GM18870 (cell line): Measurements from ENCODE around the gene SEL1L.
"Not testable (repeated sequence)": the region's sequence is repeated elsewhere in the genome, so short reads cannot be mapped to it uniquely, and the experiment has no call there.

Experiments used
- ATAC-seq: cut with Tn5 transposase; IDR thresholded peaks from one replicate; pipeline ENCODE4 v1.9.1; 2021; ENCODE audit warnings: moderate library complexity; ENCODE audit not compliant: unreplicated experiment

The SEL1L gene

DNA sequence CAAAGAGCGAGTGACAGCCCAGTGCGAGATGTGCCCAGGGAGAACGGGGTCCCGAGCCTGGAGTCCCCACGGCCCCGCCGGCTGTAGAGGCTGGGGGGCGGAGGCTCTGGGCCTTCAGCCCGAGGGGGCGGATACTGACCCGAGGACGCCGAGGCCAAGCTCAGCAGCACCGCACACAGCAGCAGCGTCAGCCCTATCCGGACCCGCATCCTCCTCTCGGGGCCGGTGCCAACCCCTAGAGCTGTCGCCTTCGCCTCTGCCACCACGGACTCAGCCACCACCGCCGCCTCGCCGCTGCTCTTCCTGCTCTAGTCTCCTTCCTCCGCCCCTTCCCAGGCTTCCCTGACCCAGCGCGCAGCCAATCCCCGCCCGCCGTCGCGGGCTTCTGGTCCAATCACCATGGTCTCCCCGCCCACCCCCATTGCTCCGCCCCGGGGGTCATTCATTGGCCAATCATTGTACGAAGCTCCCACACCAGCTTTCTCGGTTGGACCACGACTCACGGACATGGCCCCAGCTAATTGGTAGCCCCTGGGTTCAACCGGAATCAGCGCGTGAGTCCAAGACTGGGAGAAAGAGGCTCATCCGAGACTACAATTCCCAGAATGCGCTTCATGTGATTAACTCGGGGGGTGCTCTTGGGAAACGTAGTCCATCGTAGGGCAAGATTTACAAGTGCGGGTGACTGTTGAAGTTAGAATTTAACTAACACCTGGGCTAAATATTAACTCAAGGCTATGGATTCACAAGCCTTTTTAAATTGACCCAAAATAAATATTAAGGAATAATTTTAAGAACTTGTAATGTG lies at the start of gene SEL1L:
Gene SEL1L, minus strand, starts transcription at position 318 of the 808 bp plus-strand sequence. Its CDS starts 109 bp downstream, at position 209.
- ATAC-seq, result peak; percentile 94

DNA sequence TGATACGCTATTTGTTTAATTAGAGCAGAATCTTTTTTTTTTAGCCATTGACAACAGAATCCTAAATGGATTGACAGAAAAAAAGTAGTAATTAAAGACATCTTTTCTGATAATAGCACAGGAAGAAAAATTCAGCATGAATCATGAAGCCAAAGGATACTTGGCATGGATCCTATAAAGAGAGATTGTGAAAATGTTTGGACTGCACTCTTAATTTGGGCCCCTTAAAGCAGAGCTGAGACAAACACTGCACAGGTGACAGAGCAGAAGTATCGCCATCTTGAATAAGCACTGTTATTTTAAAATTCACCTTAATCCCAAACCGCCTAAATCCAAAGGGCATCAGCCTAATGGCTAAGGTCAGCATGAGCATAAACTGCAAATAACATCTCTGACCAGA lies 48.8 kb upstream of the SEL1L start:
- ATAC-seq, result no peak

DNA sequence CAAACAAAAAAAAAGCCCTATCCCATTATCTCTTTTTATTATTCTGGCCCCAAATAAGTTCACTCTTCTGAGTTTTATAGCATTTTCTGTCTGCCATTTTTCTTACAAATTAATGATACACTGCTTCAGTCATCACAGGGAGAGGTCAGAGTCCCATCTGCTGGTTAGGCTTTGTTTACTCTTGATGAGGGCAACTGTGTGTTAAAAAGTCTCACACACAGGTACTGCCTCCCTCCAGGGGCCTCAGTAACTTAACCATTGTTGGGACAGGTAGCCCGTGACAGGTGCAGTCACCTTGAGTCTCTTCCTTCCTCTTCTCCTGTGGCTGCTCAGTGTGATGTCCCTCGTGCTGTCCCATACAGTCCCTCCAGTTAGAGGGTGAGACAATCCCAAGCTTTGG lies 45.5 kb upstream of the SEL1L start:
- no peak for ATAC-seq

DNA sequence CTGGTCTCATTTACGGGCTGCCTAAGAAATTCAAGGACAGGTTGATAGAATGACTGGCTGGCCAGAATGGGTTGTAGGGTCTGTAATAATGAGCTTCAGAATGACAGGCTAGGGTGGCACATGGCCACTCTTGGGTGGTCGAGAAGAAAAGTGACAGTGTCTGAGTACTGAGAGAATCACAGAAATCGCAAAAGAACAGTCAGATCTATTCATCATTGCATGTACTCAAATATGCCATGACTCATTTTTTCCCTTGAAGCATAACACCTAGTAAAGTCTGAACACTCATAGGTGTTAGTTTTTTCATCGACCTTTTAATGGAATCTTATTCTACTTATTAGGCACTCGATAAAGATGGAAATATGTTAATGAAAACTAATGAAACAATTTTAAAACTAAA lies 37.8 kb upstream of the SEL1L start:
- ATAC-seq, result no peak

DNA sequence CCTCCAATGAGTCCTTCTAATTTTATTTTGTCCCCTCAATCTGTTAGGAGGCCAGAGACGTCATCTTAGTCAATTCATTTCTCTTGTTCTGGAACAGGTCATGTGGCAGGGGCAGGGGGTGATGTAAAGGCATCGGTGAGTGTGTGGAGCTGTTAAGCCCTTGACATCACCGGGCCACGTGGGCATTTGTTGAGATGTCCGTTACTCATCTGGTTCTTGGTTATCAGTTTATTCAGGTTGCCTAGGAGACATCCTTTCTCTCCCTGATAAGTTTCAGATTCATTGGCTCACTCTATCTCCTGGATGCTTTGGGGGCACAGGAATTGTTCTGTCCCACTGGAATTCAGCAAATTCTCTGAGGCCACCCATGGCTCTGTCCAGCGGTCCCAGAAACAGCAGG lies 33.6 kb upstream of the SEL1L start:
- ATAC-seq, result no peak

DNA sequence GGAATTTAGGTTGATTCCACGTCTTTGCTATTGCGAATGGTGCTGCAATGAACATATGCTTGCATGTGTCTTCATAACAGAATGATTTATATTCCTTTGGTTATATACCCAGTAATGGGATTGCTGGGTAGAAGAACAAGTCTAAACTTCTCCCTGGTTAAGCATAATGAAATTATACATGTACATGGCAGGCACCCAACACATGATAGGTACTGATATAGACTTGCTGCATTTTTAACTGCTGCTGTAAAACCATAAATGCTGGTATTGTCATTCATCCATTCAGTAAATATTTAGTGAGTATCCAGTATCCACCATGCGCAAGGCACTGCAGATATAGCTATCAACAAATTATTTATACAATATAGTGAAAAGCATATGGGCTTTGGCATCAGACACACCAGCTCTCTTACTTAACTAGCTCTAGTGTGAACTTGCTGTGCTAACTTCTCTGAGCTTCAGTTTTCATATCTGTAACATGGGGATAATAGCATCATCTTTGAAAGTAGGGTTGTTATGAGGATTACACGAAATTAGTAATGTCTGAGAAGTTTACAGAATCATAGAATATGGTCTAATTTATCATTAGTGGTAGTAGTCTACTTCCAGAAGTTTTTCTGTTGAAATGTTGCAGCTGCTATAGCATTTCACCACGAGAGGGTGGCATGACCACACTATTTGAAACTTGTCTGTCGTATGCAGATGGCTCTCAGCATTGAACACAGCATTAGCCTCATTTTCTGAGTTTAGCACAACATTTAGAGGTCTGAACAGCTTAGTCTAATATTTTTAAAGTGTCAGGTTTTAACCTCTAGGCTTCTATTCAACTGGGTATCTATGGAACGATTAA lies 32.0 kb upstream of the SEL1L start:
- no peak for ATAC-seq

DNA sequence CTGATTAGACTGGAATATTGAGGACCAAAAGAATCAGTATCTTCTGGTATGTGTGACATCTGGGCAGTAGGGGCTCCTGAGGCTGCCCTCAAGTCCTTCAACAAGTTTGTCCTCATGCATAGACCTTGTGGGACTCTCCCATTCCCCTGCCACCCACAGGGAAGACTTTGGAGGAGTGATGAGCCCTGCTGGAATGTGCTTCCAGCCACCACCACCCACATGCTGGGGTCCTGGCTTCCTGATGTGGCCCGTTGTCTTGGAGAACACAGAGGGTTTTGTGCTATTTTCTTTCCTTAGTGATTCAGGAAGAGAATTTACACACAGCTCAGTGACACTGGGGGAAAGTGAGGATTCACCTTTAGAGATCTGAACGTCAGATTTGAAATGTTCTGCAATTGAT lies 29.2 kb upstream of the SEL1L start:
- no peak for ATAC-seq

DNA sequence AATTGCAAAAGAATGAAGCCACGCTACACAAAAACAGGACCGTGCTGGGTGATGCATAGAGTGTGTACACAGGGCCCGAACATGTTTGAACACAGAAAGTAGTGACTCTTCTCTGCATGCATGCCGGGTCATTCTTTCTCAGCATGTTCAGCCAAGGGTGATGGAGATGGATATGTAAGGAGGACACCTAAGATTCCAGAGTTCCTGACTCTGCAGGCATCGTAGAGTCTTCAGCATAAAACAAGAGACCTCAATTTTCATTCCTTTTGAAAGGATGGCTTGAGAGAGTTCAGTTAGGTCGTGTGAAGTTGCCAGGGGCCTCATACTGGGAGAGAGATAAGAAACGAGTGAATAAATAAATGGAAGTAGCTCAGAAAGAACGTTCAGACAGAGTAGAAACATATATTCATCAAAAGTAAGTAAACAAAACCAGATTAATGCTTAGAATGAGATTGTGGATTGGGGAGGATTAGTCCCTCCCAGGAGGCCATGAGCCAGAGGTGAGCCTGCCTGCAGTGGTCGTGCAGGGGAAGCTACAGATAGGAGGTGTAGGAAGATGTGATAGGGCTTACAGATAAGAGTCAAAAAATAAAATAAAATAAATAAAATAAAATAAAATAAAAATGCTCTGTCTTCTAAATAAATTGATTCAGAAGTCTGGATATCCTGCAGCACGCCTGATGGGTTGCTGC lies 27.6 kb upstream of the SEL1L start:
- ATAC-seq, result no peak

DNA sequence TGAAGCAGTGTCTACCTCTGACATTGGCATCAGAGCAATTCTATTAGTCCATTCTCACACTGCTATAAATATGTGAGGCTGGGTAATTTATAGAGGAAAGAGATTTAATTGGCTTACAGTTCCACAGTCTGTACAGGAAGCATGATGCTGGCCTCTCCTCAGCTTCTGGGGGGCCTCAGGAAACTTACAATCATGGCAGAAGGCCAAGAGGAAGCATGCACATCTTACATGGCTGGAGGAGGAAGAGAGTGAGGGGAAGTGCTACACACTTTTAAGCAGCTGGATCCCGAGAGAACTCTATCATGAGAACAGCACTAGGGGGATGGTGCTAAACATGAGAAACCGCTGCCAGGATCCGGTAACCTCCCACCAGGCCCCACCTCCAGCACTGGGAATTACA lies 25.7 kb upstream of the SEL1L start:
- ATAC-seq, result no peak

DNA sequence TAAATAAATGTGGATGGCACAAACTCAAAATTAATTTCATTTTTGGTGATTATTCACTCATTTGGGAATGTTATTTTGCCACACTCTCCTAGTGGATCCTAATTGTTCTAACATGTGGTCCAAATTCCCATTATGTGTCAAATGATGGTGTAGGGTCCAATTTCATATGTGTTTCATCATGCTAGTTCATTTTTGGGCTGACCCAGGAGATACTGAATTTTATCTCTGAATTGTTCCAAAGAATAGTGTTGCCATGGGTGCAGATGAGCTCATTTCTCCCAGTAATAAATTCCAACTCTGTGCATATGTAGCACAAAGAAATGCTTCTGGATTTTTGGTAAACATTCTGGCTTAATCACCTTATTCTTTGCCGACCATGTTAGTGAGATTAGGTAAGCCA lies 23.5 kb upstream of the SEL1L start:
- ATAC-seq, result no peak

DNA sequence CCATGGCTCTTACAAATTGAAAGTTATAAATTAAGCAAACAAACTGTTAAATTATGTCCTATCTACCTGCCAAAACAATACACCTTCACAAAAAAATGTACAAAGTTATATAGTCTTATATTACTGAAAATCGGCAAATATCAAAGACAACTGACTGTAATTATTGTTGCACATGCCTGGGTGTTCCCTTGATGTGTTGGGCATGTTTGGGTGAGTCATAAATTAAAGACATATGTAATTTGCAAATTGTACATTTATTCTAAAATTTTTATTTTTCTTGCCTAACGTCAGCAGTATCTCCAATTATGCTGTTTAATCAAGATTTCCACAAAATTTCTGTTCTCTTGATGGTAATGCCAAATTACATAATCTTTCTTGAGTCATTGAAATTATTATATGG lies 22.0 kb upstream of the SEL1L start:
- no peak for ATAC-seq

DNA sequence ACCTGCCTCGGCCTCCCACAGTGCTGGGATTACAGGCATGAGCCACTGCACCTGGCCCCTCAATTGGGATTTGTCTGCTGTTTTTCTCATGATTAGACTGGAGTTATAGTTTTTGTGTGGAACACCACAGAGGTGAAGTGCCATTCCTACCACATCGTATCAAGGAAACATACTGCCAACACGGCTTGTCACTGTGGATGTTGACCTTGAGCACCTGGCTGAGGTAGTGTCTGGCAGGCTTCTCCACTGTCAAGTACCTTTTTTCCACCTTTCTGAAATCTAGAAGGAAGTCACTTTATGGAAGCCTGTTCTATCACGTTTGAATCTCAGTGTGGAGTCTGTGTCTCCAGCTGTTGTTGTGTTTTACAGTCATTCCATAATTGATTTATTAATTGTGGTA lies 21.4 kb upstream of the SEL1L start:
- no peak for ATAC-seq

DNA sequence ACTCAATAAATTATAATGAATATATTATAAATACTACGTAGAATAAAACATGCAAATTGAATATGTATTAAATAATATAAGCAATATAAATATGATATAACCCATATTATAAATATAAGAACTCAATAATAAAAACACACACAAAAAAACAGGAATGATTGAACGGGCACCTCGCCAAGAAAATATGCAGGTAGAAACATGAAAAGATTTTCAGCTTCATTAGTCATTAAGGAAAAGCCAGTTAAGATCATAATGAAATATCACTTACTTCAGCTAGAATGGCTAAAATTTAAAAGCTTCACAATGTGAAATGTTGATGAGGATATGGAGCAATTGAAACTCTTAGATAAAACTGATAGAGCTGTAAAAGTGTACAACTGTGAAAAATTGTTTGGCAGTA lies 17.8 kb upstream of the SEL1L start:
- no peak for ATAC-seq

DNA sequence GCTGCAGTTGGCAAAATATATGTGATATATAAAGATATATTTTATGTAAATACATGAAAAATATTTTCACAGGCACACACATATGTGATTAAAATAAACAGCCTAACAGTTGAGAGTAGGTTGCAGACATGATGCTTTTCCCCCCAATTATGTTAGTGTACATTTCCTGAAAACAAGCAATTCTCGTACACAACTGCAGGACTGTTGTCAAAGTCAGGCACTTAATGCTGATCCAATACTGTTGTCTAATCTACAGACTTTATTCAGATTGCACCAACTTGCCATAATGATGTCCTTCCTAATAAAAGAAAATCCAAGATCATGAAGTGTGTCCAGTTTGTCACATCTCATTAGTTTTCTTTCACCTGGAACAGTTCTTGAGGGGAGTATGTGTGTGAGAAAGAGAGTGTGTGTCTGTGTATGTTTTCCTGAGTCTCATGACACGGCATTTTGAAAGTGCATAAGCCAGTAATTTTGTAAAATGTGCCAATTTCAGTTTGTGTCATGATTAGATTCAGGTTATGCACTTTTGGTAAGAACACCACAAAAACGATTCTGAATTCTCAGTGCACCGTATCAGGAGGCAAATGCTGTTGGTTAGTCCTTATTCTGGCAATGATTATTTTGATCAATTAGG lies 16.5 kb upstream of the SEL1L start:
- ATAC-seq, result peak; percentile 99

DNA sequence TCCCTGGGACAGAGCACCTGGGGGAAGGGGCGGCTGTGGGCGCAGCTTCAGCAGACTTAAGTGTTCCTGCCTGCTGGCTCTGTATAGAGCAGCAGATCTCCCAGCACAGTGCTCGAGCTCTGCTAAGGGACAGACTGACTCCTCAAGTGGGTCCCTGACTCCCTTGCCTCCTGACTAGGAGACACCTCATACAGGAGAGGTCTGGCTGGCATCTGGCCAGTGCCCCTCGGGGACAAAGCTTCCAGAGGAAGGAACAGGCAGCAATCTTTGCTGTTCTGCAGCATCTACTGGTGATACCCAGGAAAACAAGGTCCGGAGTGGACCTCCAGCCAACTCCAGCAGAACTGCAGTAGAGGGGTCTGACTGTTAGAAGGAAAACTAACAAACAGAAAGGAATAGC lies 7.6 kb upstream of the SEL1L start:
- ATAC-seq, result not testable (repeated sequence)

DNA sequence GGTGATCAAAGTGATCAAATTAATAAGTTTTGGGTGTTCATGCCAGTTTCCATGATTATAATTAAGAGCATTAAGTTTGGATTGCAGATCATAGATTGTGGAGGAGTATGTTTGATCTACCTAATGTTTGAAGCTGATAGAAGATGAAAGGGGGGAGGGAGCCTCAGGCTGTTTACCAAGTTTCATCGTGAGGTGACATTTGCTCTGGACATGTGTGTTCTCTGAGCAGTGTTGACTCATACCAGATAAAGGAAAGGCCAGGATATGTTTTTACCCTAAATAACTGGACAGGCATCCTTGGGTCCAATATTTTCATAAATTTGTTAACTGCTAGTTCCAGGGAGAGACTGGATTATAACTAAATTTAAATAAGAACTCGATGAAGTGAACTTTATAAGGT lies 3.5 kb upstream of the SEL1L start:
- ATAC-seq, result no peak

DNA sequence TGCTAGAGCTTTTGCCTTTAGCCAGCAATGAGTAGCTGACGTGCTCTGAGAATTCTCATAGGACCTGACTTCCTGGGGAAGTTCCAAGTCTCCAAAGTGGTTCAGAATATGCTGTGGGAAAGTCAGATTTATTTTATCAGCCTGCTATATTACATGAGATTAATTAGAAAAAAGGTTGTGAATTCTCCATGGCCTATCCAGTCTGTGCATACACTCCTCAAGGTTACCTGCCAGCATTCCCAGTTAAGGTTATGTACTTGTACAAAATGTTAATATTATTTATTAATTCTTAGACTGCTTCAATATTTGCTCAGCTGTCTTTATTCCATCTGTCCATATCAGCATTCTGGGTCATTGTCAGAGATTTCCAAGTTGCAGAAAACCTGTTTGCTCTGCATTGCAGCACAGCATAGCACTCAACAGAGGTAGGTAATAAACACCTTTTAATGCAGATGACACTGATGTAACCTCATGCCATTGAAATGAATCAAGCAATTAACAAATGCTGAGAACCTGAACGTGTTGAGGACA lies 2.7 kb upstream of the SEL1L start:
- no peak for ATAC-seq

DNA sequence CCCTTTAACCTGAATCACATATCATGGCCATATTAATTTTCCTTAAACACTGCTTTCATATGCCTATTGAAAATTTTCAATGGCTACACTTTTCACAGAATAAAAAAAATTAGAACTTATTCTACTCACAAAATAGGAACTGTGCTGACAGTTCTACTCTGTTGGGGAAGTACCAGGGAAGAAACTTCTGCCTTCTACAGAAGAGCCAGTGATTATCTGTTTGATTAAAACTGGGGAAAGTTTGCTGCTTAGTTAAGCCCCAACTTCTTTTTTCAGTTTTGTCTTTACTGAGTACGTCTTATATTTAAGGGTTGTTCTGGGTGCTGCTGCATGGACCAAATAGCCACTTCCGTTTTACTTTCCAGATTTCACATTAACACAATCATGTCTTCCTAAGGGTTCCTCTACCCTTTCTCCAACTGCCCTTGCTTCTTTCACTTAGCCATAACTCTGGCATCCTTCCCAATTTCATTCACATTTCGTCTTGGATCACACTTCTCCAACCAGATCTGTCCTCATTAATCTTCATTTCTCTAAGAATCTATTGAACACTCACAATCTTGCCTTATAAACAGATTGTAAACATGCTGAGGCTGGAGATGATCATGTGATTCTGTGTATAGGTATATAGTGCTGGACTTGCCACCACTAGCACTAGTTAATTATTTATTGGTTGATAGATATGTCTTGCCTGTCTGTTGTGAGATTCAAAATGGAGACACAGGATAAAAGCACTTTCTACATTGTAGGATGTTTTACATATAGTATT lies 1.9 kb upstream of the SEL1L start:
- ATAC-seq, result peak; percentile 26

DNA sequence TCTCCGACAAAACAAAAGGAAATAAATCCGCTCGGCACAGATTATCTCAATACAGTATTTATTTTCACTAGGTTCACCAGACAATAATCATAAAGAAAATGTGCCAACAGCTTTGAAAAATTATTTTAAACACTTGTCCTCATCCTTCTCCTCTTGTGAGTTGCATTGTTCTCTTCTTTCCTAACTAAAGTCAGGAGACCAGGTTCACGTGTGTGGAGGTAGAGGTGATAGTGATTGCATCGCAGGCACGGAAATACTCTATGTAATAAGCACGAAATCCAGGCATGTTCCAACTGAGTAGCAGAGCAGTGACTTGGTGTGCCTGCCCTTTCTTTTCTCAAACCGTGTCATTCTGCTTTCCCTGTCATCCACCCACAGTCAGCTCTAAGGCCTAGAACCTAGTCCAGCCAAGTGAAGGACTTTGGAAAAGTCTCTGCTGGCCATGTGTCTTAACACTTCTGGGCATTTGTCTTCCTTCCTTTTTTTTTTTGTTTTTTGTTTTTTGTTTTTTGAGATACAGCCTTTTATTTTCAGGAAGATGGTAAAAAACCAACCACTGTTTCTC lies 939 bp upstream of the SEL1L start:
- no peak for ATAC-seq

DNA sequence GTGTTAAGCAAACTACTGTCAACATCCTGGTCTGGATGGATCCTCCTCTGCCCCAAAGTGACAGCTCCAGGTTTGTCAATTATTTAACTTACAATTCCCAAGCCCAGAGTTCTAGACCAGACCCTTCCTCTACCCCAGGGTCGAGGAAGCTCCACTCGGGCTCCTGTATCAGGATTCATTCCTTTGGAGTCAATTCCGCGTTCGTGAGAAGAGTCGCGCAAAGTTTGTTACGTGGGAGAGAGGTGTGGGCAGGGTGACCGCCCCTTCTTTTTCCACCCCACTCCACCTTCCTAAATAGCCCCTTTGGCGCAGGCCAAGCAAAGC lies 479 bp downstream of the SEL1L start:
- ATAC-seq, result no peak
